Measurements from ENCODE around the gene SLC4A3.

The SLC4A3 gene

DNA sequence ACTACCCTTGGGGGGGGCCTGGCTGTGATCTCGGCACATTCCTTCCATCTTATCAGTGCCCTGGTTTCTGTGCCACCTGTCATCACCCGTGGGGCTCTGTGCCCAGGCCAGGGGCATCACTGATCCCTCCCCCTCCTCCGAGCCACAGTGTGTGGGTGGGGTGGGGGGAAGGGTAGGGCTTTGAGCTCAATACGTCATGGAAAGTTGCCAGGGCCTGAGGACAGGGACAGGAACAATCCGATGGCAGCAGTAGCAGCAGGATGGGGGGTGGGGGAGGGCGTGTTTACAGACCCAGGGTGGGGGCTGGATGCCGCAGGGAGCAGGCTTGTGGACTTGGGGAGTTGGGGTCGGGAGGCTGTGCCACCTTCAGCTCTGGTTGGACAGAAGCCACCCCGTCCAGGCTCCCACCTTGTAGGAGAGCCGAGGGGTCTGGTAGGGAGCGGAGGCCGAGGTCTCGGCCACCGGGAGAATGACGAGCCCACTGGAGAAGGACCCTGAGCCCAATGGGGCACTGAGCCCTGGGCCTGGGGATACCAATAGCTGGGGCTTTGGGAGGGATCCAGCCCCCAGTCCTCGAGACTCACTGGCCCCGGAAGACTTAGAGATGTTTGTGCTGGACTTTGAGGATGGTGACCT is 3.5 kb downstream of the SLC4A3 start:
- H3K9me3 ChIP-seq (ENCODE audit: insufficient read depth, low read length), result no peaks in the 10 kb centered on the region
- H3K9ac ChIP-seq (ENCODE audit: low read length), result no peak overlapping the region
- peaks cover 12% of the 10 kb centered on the region for H3K27me3 ChIP-seq (ENCODE audit: low read depth, low read length)
- no peaks in the 10 kb centered on the region for H3K79me2 ChIP-seq (ENCODE audit: low read length)
- no peak overlapping the region for H2AFZ ChIP-seq (ENCODE audit: low read depth, low read length)
- no peaks in the 10 kb centered on the region for H4K20me1 ChIP-seq (ENCODE audit: insufficient read depth, low read length)
- H3K4me1 ChIP-seq (ENCODE audit: low read length), result no peaks in the 10 kb centered on the region
- no peak overlapping the region for H3K4me3 ChIP-seq (ENCODE audit: low read length)
- TF ChIP-seq, protein P1, sequence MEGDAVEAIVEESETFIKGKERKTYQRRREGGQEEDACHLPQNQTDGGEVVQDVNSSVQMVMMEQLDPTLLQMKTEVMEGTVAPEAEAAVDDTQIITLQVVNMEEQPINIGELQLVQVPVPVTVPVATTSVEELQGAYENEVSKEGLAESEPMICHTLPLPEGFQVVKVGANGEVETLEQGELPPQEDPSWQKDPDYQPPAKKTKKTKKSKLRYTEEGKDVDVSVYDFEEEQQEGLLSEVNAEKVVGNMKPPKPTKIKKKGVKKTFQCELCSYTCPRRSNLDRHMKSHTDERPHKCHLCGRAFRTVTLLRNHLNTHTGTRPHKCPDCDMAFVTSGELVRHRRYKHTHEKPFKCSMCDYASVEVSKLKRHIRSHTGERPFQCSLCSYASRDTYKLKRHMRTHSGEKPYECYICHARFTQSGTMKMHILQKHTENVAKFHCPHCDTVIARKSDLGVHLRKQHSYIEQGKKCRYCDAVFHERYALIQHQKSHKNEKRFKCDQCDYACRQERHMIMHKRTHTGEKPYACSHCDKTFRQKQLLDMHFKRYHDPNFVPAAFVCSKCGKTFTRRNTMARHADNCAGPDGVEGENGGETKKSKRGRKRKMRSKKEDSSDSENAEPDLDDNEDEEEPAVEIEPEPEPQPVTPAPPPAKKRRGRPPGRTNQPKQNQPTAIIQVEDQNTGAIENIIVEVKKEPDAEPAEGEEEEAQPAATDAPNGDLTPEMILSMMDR (IDR thresholded peaks at IDR 0.05; ENCODE audit: low read depth, low read length), result no peak
- TF ChIP-seq EZH2phosphoT487 (IDR thresholded peaks at IDR 0.05; ENCODE audit: low read depth), result no peak
- no peak overlapping the region for H3K27ac ChIP-seq (ENCODE audit: low read length)
- H3K36me3 ChIP-seq (replicated peaks; ENCODE audit: low read depth, low read length), result no peaks in the 10 kb centered on the region
- H3K4me2 ChIP-seq (ENCODE audit: low read length), result no peak overlapping the region

DNA sequence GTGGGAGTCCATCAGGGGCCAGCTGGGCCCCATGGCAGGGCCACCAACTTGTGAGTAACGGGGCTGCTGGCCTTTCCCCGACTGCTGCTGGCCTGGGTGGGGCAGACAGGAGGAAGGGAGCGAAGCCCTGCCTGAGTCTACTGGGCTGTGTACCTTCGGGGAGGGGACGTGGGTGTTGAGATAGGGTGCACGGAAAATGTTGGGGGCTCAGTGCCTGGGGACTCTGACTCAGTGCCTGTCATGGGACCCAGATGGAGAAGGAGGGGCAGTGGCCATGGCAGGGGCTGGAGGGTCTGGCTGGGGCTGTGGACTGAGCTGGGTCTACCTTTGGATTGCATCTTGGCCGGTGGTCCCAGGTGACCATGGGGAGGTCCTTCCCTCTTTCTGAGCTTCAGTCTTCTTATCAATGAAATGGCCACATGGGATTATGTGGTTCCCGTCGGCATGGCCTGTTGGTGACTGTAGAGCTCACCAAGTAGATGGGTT is 4.0 kb downstream of the SLC4A3 start:
- Histone ChIP-seq H4K20me1 (ENCODE audit: insufficient read depth, low read length) (no peaks in the 10 kb centered on the region), H3K4me1 (ENCODE audit: low read length) (no peaks in the 10 kb centered on the region), H3K27ac (ENCODE audit: low read length) (no peak overlapping the region), H3K9ac (ENCODE audit: low read length) (no peak overlapping the region), H2AFZ (ENCODE audit: low read depth, low read length) (no peak overlapping the region), H3K27me3 (ENCODE audit: low read depth, low read length) (peaks cover 8% of the 10 kb centered on the region), H3K4me2 (ENCODE audit: low read length) (no peak overlapping the region), H3K36me3 (replicated peaks; ENCODE audit: low read depth, low read length) (no peaks in the 10 kb centered on the region), H3K4me3 (ENCODE audit: low read length) (no peak overlapping the region), H3K79me2 (ENCODE audit: low read length) (no peaks in the 10 kb centered on the region), H3K9me3 (ENCODE audit: insufficient read depth, low read length) (no peaks in the 10 kb centered on the region)
- TF ChIP-seq EZH2phosphoT487 (IDR thresholded peaks at IDR 0.05; ENCODE audit: low read depth), result no peak
- TF ChIP-seq, protein P1 (IDR thresholded peaks at IDR 0.05; ENCODE audit: low read depth, low read length), result no peak

DNA sequence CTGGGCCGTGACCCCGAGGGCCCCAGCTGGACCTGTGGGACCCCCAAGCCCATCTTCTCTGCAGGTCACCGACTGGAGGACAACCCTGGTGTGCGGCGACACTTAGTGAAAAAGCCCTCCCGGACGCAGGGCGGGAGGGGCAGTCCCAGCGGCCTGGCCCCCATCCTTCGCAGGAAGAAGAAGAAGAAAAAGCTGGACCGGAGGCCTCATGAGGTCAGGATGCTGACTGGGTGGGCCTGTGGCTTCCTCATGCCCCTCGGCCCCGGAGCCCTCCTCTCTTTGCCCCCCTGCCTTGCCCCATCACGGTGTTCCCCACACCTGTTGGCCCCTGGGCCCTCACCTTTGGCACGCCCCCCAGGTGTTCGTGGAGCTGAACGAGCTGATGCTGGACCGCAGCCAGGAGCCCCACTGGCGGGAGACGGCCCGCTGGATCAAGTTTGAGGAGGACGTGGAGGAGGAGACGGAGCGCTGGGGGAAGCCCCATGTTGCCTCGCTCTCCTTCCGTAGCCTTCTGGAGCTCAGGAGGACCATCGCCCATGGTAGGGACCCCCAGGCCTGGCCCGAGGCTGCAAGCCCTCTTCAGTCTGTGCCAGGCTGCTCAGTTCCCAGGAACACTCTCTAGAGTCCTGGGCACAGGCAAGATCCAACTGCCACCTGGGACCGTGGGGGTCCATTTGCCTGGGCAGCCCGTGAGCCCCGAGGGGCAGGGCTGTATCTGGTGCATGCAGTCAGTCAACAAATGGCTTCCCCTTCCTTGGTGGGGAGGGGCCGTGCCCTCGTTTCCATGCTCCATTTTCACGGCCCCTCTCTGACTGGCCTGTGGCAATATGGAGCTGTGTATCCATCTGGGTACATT is 4.7 kb downstream of the SLC4A3 start:
- H3K9ac ChIP-seq (ENCODE audit: low read length), result no peak overlapping the region
- H3K36me3 ChIP-seq (replicated peaks; ENCODE audit: low read depth, low read length), result no peaks in the 10 kb centered on the region
- no peak overlapping the region for H3K4me3 ChIP-seq (ENCODE audit: low read length)
- no peak overlapping the region for H3K27ac ChIP-seq (ENCODE audit: low read length)
- peaks cover 8% of the 10 kb centered on the region for H3K27me3 ChIP-seq (ENCODE audit: low read depth, low read length)
- TF ChIP-seq, protein P1 (IDR thresholded peaks at IDR 0.05; ENCODE audit: low read depth, low read length), result no peak
- TF ChIP-seq EZH2phosphoT487 (IDR thresholded peaks at IDR 0.05; ENCODE audit: low read depth), result no peak
- H3K4me2 ChIP-seq (ENCODE audit: low read length), result no peak overlapping the region
- H2AFZ ChIP-seq (ENCODE audit: low read depth, low read length), result no peak overlapping the region
- H3K4me1 ChIP-seq (ENCODE audit: low read length), result no peaks in the 10 kb centered on the region
- H3K9me3 ChIP-seq (ENCODE audit: insufficient read depth, low read length), result no peaks in the 10 kb centered on the region
- H4K20me1 ChIP-seq (ENCODE audit: insufficient read depth, low read length), result no peaks in the 10 kb centered on the region
- no peaks in the 10 kb centered on the region for H3K79me2 ChIP-seq (ENCODE audit: low read length)

DNA sequence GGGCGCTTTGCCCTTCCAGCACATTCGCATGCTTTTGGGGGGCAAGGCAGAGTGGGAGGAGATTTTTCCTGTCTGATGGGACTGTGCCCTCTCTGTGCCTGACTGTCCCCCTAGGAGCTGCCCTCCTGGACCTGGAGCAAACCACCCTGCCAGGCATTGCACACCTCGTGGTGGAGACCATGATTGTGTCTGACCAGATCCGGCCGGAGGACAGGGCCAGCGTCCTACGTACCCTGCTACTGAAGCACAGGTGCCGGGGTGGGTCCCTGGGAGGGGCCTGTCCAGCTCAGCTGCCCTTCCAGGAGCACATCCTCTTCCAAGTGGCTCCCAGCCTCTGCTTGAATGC is 5.3 kb downstream of the SLC4A3 start:
- Histone ChIP-seq H3K9me3 (ENCODE audit: insufficient read depth, low read length) (no peaks in the 10 kb centered on the region), H3K27ac (ENCODE audit: low read length) (no peak overlapping the region), H3K36me3 (replicated peaks; ENCODE audit: low read depth, low read length) (no peaks in the 10 kb centered on the region), H4K20me1 (ENCODE audit: insufficient read depth, low read length) (no peaks in the 10 kb centered on the region), H3K27me3 (ENCODE audit: low read depth, low read length) (peaks cover 7% of the 10 kb centered on the region; the same call in 1 of the 2 replicates), H3K4me1 (ENCODE audit: low read length) (no peaks in the 10 kb centered on the region), H3K9ac (ENCODE audit: low read length) (no peak overlapping the region), H3K79me2 (ENCODE audit: low read length) (no peaks in the 10 kb centered on the region), H3K4me3 (ENCODE audit: low read length) (no peak overlapping the region), H3K4me2 (ENCODE audit: low read length) (no peak overlapping the region), H2AFZ (ENCODE audit: low read depth, low read length) (no peak overlapping the region)
- TF ChIP-seq, protein P1 (IDR thresholded peaks at IDR 0.05; ENCODE audit: low read depth, low read length), result no peak
- TF ChIP-seq EZH2phosphoT487 (IDR thresholded peaks at IDR 0.05; ENCODE audit: low read depth), result no peak

Measured in OCI-LY3 (cell line).